RKO (cell line): ENCODE results near the gene EIF3J.
"Not testable (repeated sequence)": the region's sequence is repeated elsewhere in the genome, so short reads cannot be mapped to it uniquely, and the experiment has no call there.

Experiments used
- DNase-seq: peaks from one replicate; pipeline ENCODE4 v3.0.0-alpha.2; 2016; ENCODE audit warnings: low spot score

The EIF3J gene

GRCh38 chr15:44542596-44542995 is 5.6 kb downstream of the EIF3J start:
- DNase-seq: no peak

GRCh38 chr15:44544745-44545144 is 7.8 kb downstream of the EIF3J start:
- DNase-seq: not testable (repeated sequence)

GRCh38 chr15:44545913-44546802 is 9.2 kb downstream of the EIF3J start:
- DNase-seq: peak; percentile 42

GRCh38 chr15:44549152-44549551 is 12.2 kb downstream of the EIF3J start:
- DNase-seq: not testable (repeated sequence)

GRCh38 chr15:44550256-44550655 is 13.3 kb downstream of the EIF3J start:
- peak; percentile 64 for DNase-seq

- no peak for DNase-seq
These were observed 13.8 kb downstream of the EIF3J start for GRCh38 chr15:44550734-44551133.

- DNase-seq: no peak
These were observed 18.2 kb downstream of the EIF3J start for GRCh38 chr15:44554934-44555723.

- DNase-seq: not testable (repeated sequence)
These were observed 24.0 kb downstream of the EIF3J start for GRCh38 chr15:44560926-44561325.

- no peak for DNase-seq
These were observed 28.6 kb downstream of the EIF3J start for GRCh38 chr15:44565387-44566154.

GRCh38 chr15:44566155-44566540 is 29.2 kb downstream of the EIF3J start:
- no peak for DNase-seq

GRCh38 chr15:44568338-44568737 is 31.4 kb downstream of the EIF3J start:
- no peak for DNase-seq

- DNase-seq: no peak
These were observed 32.4 kb downstream of the EIF3J start for GRCh38 chr15:44569316-44569715.

GRCh38 chr15:44570361-44570760 is 33.4 kb downstream of the EIF3J start:
- DNase-seq: no peak

GRCh38 chr15:44573386-44573785 is 36.4 kb downstream of the EIF3J start:
- DNase-seq: no peak

- DNase-seq: no peak
These were observed 37.8 kb downstream of the EIF3J start for GRCh38 chr15:44574734-44575133.

- no peak for DNase-seq
These were observed 43.2 kb downstream of the EIF3J start for GRCh38 chr15:44580105-44580504.

- DNase-seq: peak; percentile 68
These were observed 47.3 kb downstream of the EIF3J start for GRCh38 chr15:44584162-44584749.

- no peak for DNase-seq
These were observed 48.7 kb downstream of the EIF3J start for GRCh38 chr15:44585633-44586032.

GRCh38 chr15:44588541-44588940 is 51.6 kb downstream of the EIF3J start:
- DNase-seq: no peak

GRCh38 chr15:44591326-44591725 is 54.4 kb downstream of the EIF3J start:
- DNase-seq: no peak

GRCh38 chr15:44593042-44593736 is 56.2 kb downstream of the EIF3J start:
- peak; percentile 33 for DNase-seq
